Body of pancreas (tissue), 4 donors: ENCODE results near the gene RPP30. TPM values are rescaled to one million over a fixed set of nuclear protein-coding genes. Genes with fewer than 3 reads are reported as not detected.

Experiments used
- ATAC-seq: fragments of 150-250 bp; one replicate; pipeline ENCODE4 v1.9.1; 2016
- DNase-seq, 4 donors: peaks; one replicate each; pipeline ENCODE4 v3.0.0-alpha.2; 2019
- H3K27ac ChIP-seq, 4 donors: fragments of 200-600 bp; sonication (generic); 1 replicate in 3 of 4; 2 replicates in 1 of 4; pipeline versions ENCODE4 v1.5.1 to v1.6.1; 2016 to 2019; ENCODE audit warnings: mild to moderate bottlenecking in 1 of 4, mixed read lengths in 1 of 4, moderate library complexity in 1 of 4
- H3K27me3 ChIP-seq, 2 donors: fragments of 200-600 bp; sonication (generic); one replicate each; pipeline ENCODE4 v1.6.0; 2016; ENCODE audit warnings: mild to moderate bottlenecking in 1 of 2
- H3K36me3 ChIP-seq, 2 donors: fragments of 200-600 bp; sonication (generic); replicated peaks in 1 of 2; 2 replicates each; pipeline ENCODE4 v1.5.1; 2016; ENCODE audit warnings: low read depth in 2 of 2; ENCODE audit not compliant: insufficient read depth in 1 of 2
- H3K4me1 ChIP-seq: fragments of 200-600 bp; sonication (generic); one replicate; pipeline ENCODE4 v1.6.0; 2016
- H3K4me3 ChIP-seq, 2 donors: fragments of 200-600 bp; sonication (generic); 1 replicate in 1 of 2; 2 replicates in 1 of 2; pipeline ENCODE4 v1.5.1; 2016 to 2019
- H3K9me3 ChIP-seq, 3 donors: fragments of 200-600 bp; sonication (generic); 1 replicate in 2 of 3; 2 replicates in 1 of 3; pipeline ENCODE4 v1.5.1; 2016
- CTCF ChIP-seq, 7 experiments: fragments of 450-650 bp in 4 of 7; fragments of 200-600 bp in 3 of 7; sonication (generic) in 3 of 7; IDR thresholded peaks; one replicate each; pipeline ENCODE4 v1.5.1; 2016 to 2019; ENCODE audit warnings: antibody characterized with exemption in 7 of 7
- POLR2A ChIP-seq, 3 donors: fragments of 450-650 bp; IDR thresholded peaks; one replicate each; pipeline ENCODE4 v1.6.1; 2016; ENCODE audit warnings: antibody characterized with exemption in 3 of 3, mild to moderate bottlenecking in 2 of 3
- WGBS, 2 donors: methylation state at CpG; one replicate each; pipeline ENCODE4 v1.1.5; 2017; 5-methylcytosine and 5-hydroxymethylcytosine counted together
- intact Hi-C: fragments of 100-400 bp; cut with DNase I; formaldehyde crosslinking; loops from one replicate; pipeline ENCODE4 v1.15.1; 2023
- total RNA-seq, 2 donors: library from RNA; depleted of rRNA; stranded (reverse); fragments of >200 nt; gene quantifications; one replicate each; pipeline ENCODE4 v1.1.0, GENCODE V29; 2016

Gene RPP30
- total RNA-seq, 2 donors from 2014 or later: 13.5 to 22.8 TPM

GRCh38 chr10:90905925-90906324 lies 34.2 kb downstream of the RPP30 start:
- DNase-seq (no peak), ATAC-seq (no peak)
- H3K36me3 ChIP-seq: peaks cover 0 to 2% of the 10 kb centered on the region in 2 donors
- no peaks in the 10 kb centered on the region for H3K4me1 ChIP-seq
- no peak overlapping the region for H3K27ac ChIP-seq
- TF ChIP-seq CTCF (IDR thresholded peaks at IDR 0.05) (no peak), POLR2A (IDR thresholded peaks at IDR 0.05) (no peak)
- 88 to 92% methylated on average over 1 of the region's 1 CpG for WGBS, 2 donors
- H3K27me3 ChIP-seq: no peaks in the 10 kb centered on the region
- no peaks in the 10 kb centered on the region for H3K9me3 ChIP-seq
- intact Hi-C loops: no loop called here
- H3K4me3 ChIP-seq: no peak overlapping the region

- no peaks in the 10 kb centered on the region for H3K27me3 ChIP-seq
- H3K4me1 ChIP-seq: no peaks in the 10 kb centered on the region
- H3K27ac ChIP-seq: no peak overlapping the region
- peaks cover 0 to 2% of the 10 kb centered on the region in 2 donors for H3K36me3 ChIP-seq
- H3K4me3 ChIP-seq: no peak overlapping the region
- TF ChIP-seq CTCF (IDR thresholded peaks at IDR 0.05) (no peak), POLR2A (IDR thresholded peaks at IDR 0.05) (no peak)
- WGBS, 2 donors: 65 to 67% methylated on average over 1 of the region's 1 CpG
- no peak for ATAC-seq
- intact Hi-C loops: no loop called here
- DNase-seq: no peak
- no peaks in the 10 kb centered on the region for H3K9me3 ChIP-seq
Measured at GRCh38 chr10:90906596-90906995, 34.8 kb downstream of the RPP30 start.

- intact Hi-C loops: loop anchor here (10.0 kb wide), 1 partner anchor 333 kb away; no protein-coding TSS in a partner anchor
- Histone ChIP-seq H3K4me1 (no peaks in the 10 kb centered on the region), H3K27me3 (no peaks in the 10 kb centered on the region), H3K4me3 (no peak overlapping the region), H3K36me3 (no peaks in the 10 kb centered on the region), H3K9me3 (no peaks in the 10 kb centered on the region), H3K27ac (no peak overlapping the region)
- ATAC-seq (peak; percentile 90), DNase-seq (peak; percentile 59 to 70 (median 65))
- TF ChIP-seq POLR2A (IDR thresholded peaks at IDR 0.05) (no peak), CTCF (IDR thresholded peaks at IDR 0.05) (peak; percentile 76 to 86 (median 82))
- WGBS, 2 donors: 30 to 32% methylated on average over 12 of the region's 12 CpGs
Measured at GRCh38 chr10:90911133-90912051, 39.6 kb downstream of the RPP30 start.

DNA sequence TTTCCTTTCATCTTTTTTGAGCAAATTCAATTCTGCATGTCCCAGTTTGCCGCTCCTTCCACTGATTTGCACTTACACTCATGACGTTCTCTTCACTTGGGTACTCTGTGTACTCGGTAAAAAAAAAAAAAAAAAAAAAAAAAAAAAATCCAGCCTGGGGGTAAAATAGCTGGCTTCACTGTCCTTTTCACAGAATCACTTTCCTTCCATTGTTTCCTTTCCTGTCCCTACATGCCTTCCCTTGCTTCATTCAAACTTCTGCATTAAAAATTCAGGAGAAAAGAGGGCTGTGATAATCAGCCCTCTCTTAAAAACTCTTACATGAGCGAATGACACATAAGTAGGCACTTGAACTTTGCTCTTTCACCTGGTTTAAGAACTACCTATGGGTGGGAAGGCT lies 40.4 kb downstream of the RPP30 start:
- Histone ChIP-seq H3K27me3 (no peaks in the 10 kb centered on the region), H3K4me3 (no peak overlapping the region), H3K36me3 (no peaks in the 10 kb centered on the region), H3K27ac (no peak overlapping the region), H3K9me3 (no peaks in the 10 kb centered on the region), H3K4me1 (no peaks in the 10 kb centered on the region)
- TF ChIP-seq POLR2A (IDR thresholded peaks at IDR 0.05): no peak
- TF ChIP-seq CTCF (IDR thresholded peaks at IDR 0.05): no peak
- intact Hi-C loops: loop anchor here (10.0 kb wide), 1 partner anchor 333 kb away; no protein-coding TSS in a partner anchor
- DNase-seq (no peak), ATAC-seq (no peak)
- 58 to 65% methylated on average over 4 of the region's 4 CpGs for WGBS, 2 donors
